Hematopoietic multipotent progenitor cell treated with erythropoietin and hydrocortisone succinate and interleukin-3 and kit ligand, for 6 days (in vitro differentiated cells): ENCODE measurements around the gene CCDC187.
"Not testable (repeated sequence)": the region's sequence is repeated elsewhere in the genome, so short reads cannot be mapped to it uniquely, and the experiment has no call there.

Experiments used
- DNase-seq: peaks from one replicate; pipeline ENCODE4 v3.0.0-alpha.2; 2015

CCDC187 gene

GRCh38 chr9:136237486-136238341 lies 66.2 kb downstream of the CCDC187 start:
- peak; percentile 98 for DNase-seq

- not testable (repeated sequence) for DNase-seq
Observed at GRCh38 chr9:136236471-136237410, 67.2 kb downstream of the CCDC187 start.

GRCh38 chr9:136235709-136236455 lies 68.0 kb downstream of the CCDC187 start:
- DNase-seq = no peak

GRCh38 chr9:136235171-136235570 lies 68.7 kb downstream of the CCDC187 start:
- no peak for DNase-seq

- DNase-seq = no peak
Observed at GRCh38 chr9:136234597-136234996, 69.3 kb downstream of the CCDC187 start.

GRCh38 chr9:136233868-136234267 lies 70.0 kb downstream of the CCDC187 start:
- DNase-seq = no peak

- peak; percentile 46 for DNase-seq
Observed at GRCh38 chr9:136233411-136233810, 70.5 kb downstream of the CCDC187 start.

- peak; percentile 54 for DNase-seq
Observed at GRCh38 chr9:136232969-136233368, 70.9 kb downstream of the CCDC187 start.

- DNase-seq = peak; percentile 90
Observed at GRCh38 chr9:136231478-136232297, 72.2 kb downstream of the CCDC187 start.

- DNase-seq = no peak
Observed at GRCh38 chr9:136230773-136231172, 73.1 kb downstream of the CCDC187 start.

GRCh38 chr9:136230365-136230764 lies 73.5 kb downstream of the CCDC187 start:
- DNase-seq = peak; percentile 83

- no peak for DNase-seq
Observed at GRCh38 chr9:136229096-136230065, 74.5 kb downstream of the CCDC187 start.

GRCh38 chr9:136228107-136228875 lies 75.6 kb downstream of the CCDC187 start:
- no peak for DNase-seq

GRCh38 chr9:136226680-136227407 lies 77.0 kb downstream of the CCDC187 start:
- no peak for DNase-seq

GRCh38 chr9:136225748-136226679 lies 77.9 kb downstream of the CCDC187 start:
- DNase-seq = peak; percentile 83

- no peak for DNase-seq
Observed at GRCh38 chr9:136225366-136225747, 78.5 kb downstream of the CCDC187 start.

GRCh38 chr9:136223871-136224640 lies 79.8 kb downstream of the CCDC187 start:
- no peak for DNase-seq
